GM13976 (cell line): ENCODE data around the gene CYGB.

Experiments
- DNase-seq: peaks from one replicate; pipeline ENCODE4 v3.0.0; 2012; ENCODE audit warnings: low spot score
- CTCF ChIP-seq: IDR thresholded peaks from 2 replicates; pipeline ENCODE4 v1.5.1; 2012; ENCODE audit warnings: borderline replicate concordance, mild to moderate bottlenecking; ENCODE audit not compliant: insufficient read depth; ENCODE audit errors: extremely low read depth, missing control alignments, control extremely low read depth
- in situ Hi-C: fragments of 300-500 bp; cut with MboI; formaldehyde crosslinking; loops from one replicate; pipeline ENCODE4 v1.12.0; 2022; ENCODE audit warnings: low sequenced_read_pairs, mixed read lengths, inconsistent platforms; ENCODE audit not compliant: unreplicated experiment

CYGB gene

DNA sequence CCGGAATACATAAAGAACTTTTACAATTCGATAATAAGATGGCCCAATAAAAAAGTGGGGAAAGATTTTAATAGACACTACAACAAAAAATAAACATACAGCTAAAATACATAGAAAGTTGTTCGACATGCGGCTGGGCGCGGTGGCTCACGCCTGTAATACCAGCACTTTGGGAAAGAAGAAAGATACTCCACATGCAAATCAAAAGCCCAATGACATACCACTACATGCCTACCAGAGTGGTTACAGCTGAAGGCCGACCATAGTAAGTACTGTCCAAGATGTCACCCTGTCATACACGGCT is 11.7 kb upstream of the CYGB start:
- TF ChIP-seq CTCF, result no peak
- in situ Hi-C loops, result no loop called here

GRCh38 chr17:76548378-76549214 is 11.1 kb upstream of the CYGB start:
- in situ Hi-C loops, result no loop called here
- no peak for DNase-seq
- no peak for TF ChIP-seq CTCF

More for the DNA sequence above, 11.7 kb upstream of the CYGB start:
- DNase-seq, result no peak

DNA sequence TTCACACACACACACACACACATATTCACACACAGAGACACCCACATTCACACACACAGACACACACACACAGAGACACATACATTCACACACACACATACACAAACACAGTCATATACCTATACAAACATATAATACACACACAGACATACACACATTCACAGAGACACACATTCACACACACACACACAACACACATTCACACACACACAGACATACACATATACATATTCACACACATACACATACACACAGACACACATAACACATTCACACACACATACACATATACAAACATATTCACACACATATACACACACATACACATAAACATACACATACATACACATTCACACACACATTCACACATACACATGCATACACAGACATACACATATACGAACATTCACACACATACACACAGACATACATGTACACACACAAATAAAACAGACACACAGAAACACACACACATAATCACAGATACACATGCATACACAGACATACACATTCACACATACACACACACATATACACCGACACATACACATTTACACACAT is 10.2 kb upstream of the CYGB start:
- no peak for TF ChIP-seq CTCF
- DNase-seq, result no peak
- in situ Hi-C loops, result no loop called here

DNA sequence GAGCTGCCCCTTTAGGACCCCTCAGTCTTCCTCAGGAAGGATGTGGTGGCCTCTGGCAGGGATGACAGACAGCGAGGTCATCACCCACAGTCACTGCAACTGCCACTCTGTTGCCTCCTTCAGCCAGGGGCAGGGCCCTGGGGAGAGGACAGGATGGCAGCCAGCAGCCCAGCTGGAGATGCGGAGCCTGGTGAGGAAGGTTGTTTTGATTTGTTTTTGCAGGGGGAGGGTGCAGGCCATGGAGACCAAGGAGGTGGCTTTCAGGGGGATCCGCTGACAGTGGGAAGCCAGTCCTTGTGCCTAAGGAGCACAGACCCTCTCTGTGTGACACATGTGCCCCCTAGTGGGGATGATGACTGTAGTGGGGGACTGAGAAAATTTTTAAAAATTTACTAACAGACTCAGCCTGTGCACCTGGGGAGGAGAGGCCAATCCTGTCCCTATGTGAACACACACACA is 9.7 kb upstream of the CYGB start:
- in situ Hi-C loops, result no loop called here
- peak; percentile 55 for TF ChIP-seq CTCF
- DNase-seq, result peak; percentile 78

DNA sequence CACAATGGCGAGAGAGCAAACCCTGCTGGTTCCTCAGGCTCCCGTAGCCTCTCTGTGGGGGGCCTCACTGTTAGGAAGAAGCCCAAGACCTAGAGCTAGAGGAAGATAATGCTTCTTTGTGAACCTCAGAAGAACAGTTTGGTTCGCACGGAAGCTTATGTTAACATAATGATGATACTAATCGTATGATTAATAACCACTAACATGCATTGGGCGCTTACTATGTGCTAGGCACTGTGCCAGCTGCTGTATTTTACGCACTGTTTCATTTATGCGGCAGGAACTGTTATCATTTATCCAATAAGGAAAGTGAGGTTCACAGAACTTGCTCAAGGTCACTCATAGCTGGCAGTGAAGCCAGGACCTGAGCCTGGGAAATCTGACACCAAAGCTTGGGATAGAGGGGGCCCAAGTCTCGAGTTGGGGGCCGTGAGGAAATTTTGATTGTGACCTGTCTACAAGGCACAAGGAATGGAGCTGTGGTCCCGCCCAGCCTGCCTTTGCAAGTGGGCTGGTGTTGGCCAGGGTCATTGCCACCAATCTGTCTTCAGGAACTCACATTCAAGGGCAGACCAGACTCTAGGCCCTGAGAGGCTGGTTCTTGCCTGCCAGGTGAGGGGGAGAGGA is 9.2 kb upstream of the CYGB start:
- no peak for DNase-seq
- TF ChIP-seq CTCF, result no peak
- in situ Hi-C loops, result no loop called here

DNA sequence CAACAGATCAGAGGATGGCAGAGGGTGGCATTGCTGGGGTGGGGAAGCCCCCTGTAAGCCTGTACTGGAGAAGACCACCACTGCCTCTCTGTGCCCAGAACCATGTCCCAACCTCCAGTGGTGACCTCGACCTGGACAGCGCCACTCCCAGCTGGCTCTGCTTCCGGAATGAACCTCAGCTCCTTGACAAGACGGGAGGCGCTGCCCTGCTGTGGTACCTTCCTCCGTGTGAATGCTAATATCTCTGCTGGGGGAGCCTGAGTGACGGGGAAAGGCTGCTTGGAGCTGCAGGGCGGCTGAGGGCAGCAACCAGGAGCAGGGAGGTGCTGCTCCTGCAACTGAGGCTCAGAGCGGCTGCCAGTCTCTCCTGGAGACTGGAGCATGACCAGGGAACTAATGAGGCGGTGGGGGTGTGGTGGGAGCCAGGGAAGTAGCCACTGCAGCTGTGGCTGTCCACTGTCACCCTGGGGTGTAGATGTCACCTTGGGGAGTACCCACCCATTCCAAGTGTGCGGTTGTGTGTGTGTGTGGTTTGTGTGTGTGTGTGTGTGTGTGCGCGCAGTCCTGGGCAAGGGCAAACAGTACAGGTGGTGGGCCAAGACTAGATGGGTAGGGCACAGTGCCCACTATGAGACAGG is 8.5 kb upstream of the CYGB start:
- TF ChIP-seq CTCF, result no peak
- no peak for DNase-seq
- in situ Hi-C loops, result no loop called here
